B cell (primary cell): ENCODE data around the gene SLC16A6. TPM values are rescaled to one million over a fixed set of nuclear protein-coding genes. Genes with fewer than 3 reads are reported as not detected.

Experiments used
- ATAC-seq: fragments of 200-7000 bp; cut with Tn5 transposase; one replicate; pipeline ENCODE4 v1.10.0; 2021; ENCODE audit warnings: low read depth, mild to moderate bottlenecking, moderate number of reproducible peaks, moderate library complexity
- CTCF ChIA-PET: fragments of 350-600 bp; sonication (Branson Sonifier 250); formaldehyde crosslinking; loops from one replicate; lab custom pipeline; 2021; ENCODE audit warnings: antibody characterized with exemption, inconsistent platforms; lab: Charles Lee
- POLR2A ChIA-PET: fragments of 350-600 bp; sonication (Branson Sonifier 250); formaldehyde crosslinking; loops from one replicate; lab custom pipeline; 2021; ENCODE audit warnings: antibody characterized with exemption; lab: Charles Lee
- DNase-seq: peaks from one replicate; pipeline ENCODE4 v3.0.0; 2013
- H2AFZ ChIP-seq: 2 replicates; pipeline ENCODE4 v1.6.1; 2012; ENCODE audit warnings: mild to moderate bottlenecking, low read depth, low read length; ENCODE audit not compliant: insufficient read depth, poor library complexity, severe bottlenecking
- H3K27ac ChIP-seq, 2 donors: 1 replicate in 1 of 2; 2 replicates in 1 of 2; pipeline ENCODE4 v1.5.1; 2012 to 2013; ENCODE audit warnings: low read length in 2 of 2, mild to moderate bottlenecking in 2 of 2, moderate library complexity in 1 of 2
- H3K27me3 ChIP-seq, 4 experiments: fragments of 200-600 bp in 1 of 4; sonication (generic) in 1 of 4; replicated peaks in 1 of 4; 1 replicate in 2 of 4; 2 replicates in 2 of 4; pipeline versions ENCODE4 v1.6.1 to v1.7.0; 2013 to 2016; ENCODE audit warnings: low read length in 3 of 4, mild to moderate bottlenecking in 2 of 4, mixed read lengths in 1 of 4, moderate library complexity in 1 of 4; ENCODE audit not compliant: insufficient read depth in 4 of 4, control insufficient read depth in 3 of 4; ENCODE audit errors: control extremely low read depth in 1 of 4
- H3K36me3 ChIP-seq, 2 experiments: replicated peaks in 1 of 2; 1 replicate in 1 of 2; 2 replicates in 1 of 2; pipeline versions ENCODE4 v1.6.1 to v1.7.1; 2013; ENCODE audit warnings: low read length in 1 of 2; ENCODE audit not compliant: insufficient read depth in 2 of 2, control insufficient read depth in 1 of 2; ENCODE audit errors: control extremely low read depth in 1 of 2, extremely low read depth in 1 of 2
- H3K4me1 ChIP-seq, 2 donors: fragments of 200-600 bp in 1 of 2; sonication (generic) in 1 of 2; 1 replicate in 1 of 2; 2 replicates in 1 of 2; pipeline versions ENCODE4 v1.5.1 to v1.6.1; 2013 to 2017; ENCODE audit warnings: low read length in 2 of 2; ENCODE audit not compliant: control insufficient read depth in 2 of 2, insufficient read depth in 2 of 2
- H3K4me2 ChIP-seq: replicated peaks from 2 replicates; pipeline ENCODE3; 2012; ENCODE audit warnings: mild to moderate bottlenecking, low read depth, low read length; ENCODE audit not compliant: poor library complexity, severe bottlenecking
- H3K4me3 ChIP-seq, 5 experiments: fragments of 200-600 bp in 1 of 5; sonication (generic) in 1 of 5; 1 replicate in 3 of 5; 2 replicates in 2 of 5; pipeline versions ENCODE4 v1.5.1 to v1.7.0; 2011 to 2016; ENCODE audit warnings: low read length in 4 of 5, mild to moderate bottlenecking in 4 of 5, low read depth in 2 of 5, control low read depth in 1 of 5, moderate library complexity in 1 of 5; ENCODE audit not compliant: insufficient read depth in 1 of 5; ENCODE audit errors: control extremely low read depth in 1 of 5, extremely low read depth in 1 of 5
- H3K79me2 ChIP-seq: fragments of 200-600 bp; sonication (generic); one replicate; pipeline ENCODE4 v1.6.0; 2016; ENCODE audit warnings: low read length; ENCODE audit not compliant: control insufficient read depth, insufficient read depth
- H3K9ac ChIP-seq: fragments of 200-600 bp; sonication (generic); 2 replicates; pipeline ENCODE4 v1.6.1; 2017; ENCODE audit warnings: mild to moderate bottlenecking, low read length, moderate library complexity
- H3K9me3 ChIP-seq, 3 donors: one replicate each; pipeline versions ENCODE4 v1.6.1 to v1.7.1; 2013; ENCODE audit warnings: low read length in 2 of 3; ENCODE audit not compliant: control insufficient read depth in 2 of 3, insufficient read depth in 1 of 3; ENCODE audit errors: control extremely low read depth in 1 of 3
- H4K20me1 ChIP-seq: 2 replicates; pipeline ENCODE4 v1.6.0; 2012; ENCODE audit warnings: mild to moderate bottlenecking, low read length; ENCODE audit not compliant: insufficient read depth, control insufficient read depth, poor library complexity, severe bottlenecking
- H3K27ac Mint-ChIP-seq: one replicate; pipeline ENCODE4 v1.8.0; 2021; ENCODE audit warnings: mixed read lengths
- H3K27me3 Mint-ChIP-seq: one replicate; pipeline ENCODE4 v1.8.0; 2021; ENCODE audit warnings: mixed read lengths
- H3K4me1 Mint-ChIP-seq: one replicate; pipeline ENCODE4 v1.8.0; 2021; ENCODE audit warnings: mixed read lengths
- H3K4me3 Mint-ChIP-seq: one replicate; pipeline ENCODE4 v1.8.0; 2021; ENCODE audit warnings: mixed read lengths
- H3K9me3 Mint-ChIP-seq: one replicate; pipeline ENCODE4 v1.8.0; 2022; ENCODE audit warnings: mixed read lengths; ENCODE audit not compliant: insufficient read depth
- EZH2 ChIP-seq: IDR thresholded peaks from 2 replicates; pipeline ENCODE4 v1.6.1; 2012; ENCODE audit warnings: borderline replicate concordance, low read depth, mild to moderate bottlenecking, moderate library complexity, low read length; ENCODE audit not compliant: insufficient read depth, poor library complexity, severe bottlenecking
- WGBS: methylation state at CpG from one replicate; pipeline ENCODE4 v1.1.5; 2013; ENCODE audit warnings: missing lambda C conversion rate; ENCODE audit not compliant: insufficient coverage; 5-methylcytosine and 5-hydroxymethylcytosine counted together
- intact Hi-C: fragments of 100-400 bp; cut with micrococcal nuclease; formaldehyde crosslinking; loops from one replicate; pipeline ENCODE4 v1.10.0; 2022
- polyA plus RNA-seq: library from polyadenylated mRNA; depleted of rRNA; stranded (reverse); fragments of >200 nt; gene quantifications from 2 replicates; pipeline ENCODE4 v1.2.3, GENCODE V29; 2012
- total RNA-seq, 2 donors: library from RNA; stranded (reverse); fragments of 120-200 nt in 1 of 2; gene quantifications; 1 replicate in 1 of 2; 2 replicates in 1 of 2; pipeline versions ENCODE4 v1.2.3 to v1.2.4, GENCODE V29; 2013 to 2022
- TF ChIP-seq, protein P1 (sequence below): fragments of 200-600 bp; IDR thresholded peaks from one replicate; pipeline ENCODE4 v1.8.0; 2022; ENCODE audit warnings: antibody characterized with exemption, mild to moderate bottlenecking

The SLC16A6 gene
- total and polyA plus RNA-seq, 2 donors (not counting 1 experiment from before 2014, with no cell fraction given) = 1.1 to 3.8 TPM

DNA sequence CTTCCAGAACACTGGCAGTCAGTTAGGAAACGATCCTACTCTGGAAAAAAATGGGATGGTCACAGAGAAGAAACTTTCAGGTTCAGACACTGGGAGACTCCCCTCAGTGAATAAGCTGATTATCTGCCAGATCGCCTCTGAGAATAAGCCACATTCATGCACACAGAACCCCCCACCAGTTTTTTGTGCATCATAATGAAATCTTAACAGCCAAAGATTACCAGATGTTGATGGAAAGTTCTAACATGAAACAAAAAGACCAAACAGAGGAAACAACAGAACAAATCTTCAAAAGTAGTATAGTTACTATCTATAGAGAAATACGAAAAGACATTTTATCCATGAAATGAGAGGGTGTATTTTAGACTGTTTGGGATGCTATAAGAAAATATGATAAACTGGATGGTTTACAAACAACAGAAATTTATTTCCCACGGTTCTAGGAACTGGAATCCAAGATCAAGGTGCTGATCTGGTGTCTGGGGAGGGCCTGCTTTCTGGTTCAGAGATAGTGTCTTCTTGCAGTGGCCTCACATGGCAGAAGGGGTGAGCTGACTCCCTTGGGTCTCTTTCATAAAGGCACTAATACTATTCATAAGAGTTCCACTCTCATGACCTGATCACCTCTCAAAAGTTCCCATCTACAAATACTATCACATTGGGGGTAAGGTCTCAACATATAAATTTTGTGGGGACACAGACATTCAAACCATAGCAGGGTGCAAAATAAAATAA lies 51.1 kb downstream of the SLC16A6 start:
- Histone ChIP-seq H3K4me3 (no peak overlapping the region), H3K27me3 (no peaks in the 10 kb centered on the region), H3K4me1 (peaks cover 42 to 55% of the 10 kb centered on the region in 2 donors), H3K9ac (no peak overlapping the region), H3K4me2 (peak overlapping the region; percentile 85), H2AFZ (no peak overlapping the region), H3K9me3 (no peaks in the 10 kb centered on the region), H3K36me3 (peaks cover 0 to 2% of the 10 kb centered on the region in 2 experiments), H3K79me2 (peaks cover 32% of the 10 kb centered on the region), H4K20me1 (no peaks in the 10 kb centered on the region), H3K27ac (peak overlapping the region; percentile 99 to 100)
- DNase-seq (no peak), ATAC-seq (no peak)
- intact Hi-C loops = loop anchor here (5.0 to 10.0 kb wide), 2 partner anchors 425 to 522 kb away; partner anchors contain the start of gene NOL11
- 55% methylated on average over 2 of the region's 4 CpGs for WGBS
- peaks cover 63% of the 10 kb centered on the region for H3K4me1 Mint-ChIP-seq
- CTCF ChIA-PET = interaction anchor here (0.6 to 1.5 kb wide), 3 partner anchors 35 to 237 kb away, joined by 3 to 5 read pairs (median 4); no protein-coding TSS in a partner anchor
- peak overlapping the region; percentile 68 for H3K4me3 Mint-ChIP-seq
- POLR2A ChIA-PET = interaction anchor here (0.5 to 0.6 kb wide), 2 partner anchors 59 to 381 kb away, joined by 4 to 10 read pairs; no protein-coding TSS in a partner anchor
- no peaks in the 10 kb centered on the region for H3K27me3 Mint-ChIP-seq
- TF ChIP-seq, protein P1, sequence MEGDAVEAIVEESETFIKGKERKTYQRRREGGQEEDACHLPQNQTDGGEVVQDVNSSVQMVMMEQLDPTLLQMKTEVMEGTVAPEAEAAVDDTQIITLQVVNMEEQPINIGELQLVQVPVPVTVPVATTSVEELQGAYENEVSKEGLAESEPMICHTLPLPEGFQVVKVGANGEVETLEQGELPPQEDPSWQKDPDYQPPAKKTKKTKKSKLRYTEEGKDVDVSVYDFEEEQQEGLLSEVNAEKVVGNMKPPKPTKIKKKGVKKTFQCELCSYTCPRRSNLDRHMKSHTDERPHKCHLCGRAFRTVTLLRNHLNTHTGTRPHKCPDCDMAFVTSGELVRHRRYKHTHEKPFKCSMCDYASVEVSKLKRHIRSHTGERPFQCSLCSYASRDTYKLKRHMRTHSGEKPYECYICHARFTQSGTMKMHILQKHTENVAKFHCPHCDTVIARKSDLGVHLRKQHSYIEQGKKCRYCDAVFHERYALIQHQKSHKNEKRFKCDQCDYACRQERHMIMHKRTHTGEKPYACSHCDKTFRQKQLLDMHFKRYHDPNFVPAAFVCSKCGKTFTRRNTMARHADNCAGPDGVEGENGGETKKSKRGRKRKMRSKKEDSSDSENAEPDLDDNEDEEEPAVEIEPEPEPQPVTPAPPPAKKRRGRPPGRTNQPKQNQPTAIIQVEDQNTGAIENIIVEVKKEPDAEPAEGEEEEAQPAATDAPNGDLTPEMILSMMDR = no peak
- TF ChIP-seq EZH2 = no peak
- no peaks in the 10 kb centered on the region for H3K9me3 Mint-ChIP-seq
- peak overlapping the region; percentile 99 for H3K27ac Mint-ChIP-seq

DNA sequence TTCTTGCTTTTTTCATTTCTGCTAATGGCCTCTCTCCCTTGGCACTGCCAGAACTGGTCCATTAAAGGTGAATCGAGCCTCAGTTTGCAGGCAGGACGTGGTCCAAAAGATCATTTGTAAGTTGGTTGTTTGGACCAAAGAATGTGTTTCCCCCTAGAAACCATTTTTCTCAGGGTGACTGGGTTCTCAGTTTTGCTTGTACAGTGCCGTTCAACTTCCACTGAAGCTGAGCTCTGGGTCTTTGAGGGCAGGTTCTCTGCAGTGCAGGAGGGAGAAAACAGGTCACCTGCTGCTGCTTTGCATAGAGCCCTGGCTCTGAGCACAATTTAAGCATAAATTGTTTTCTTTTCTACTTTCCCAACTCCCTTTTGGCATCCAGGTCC lies 52.1 kb downstream of the SLC16A6 start:
- peak overlapping the region; percentile 85 for H3K4me2 ChIP-seq
- H4K20me1 ChIP-seq = no peaks in the 10 kb centered on the region
- Mint-ChIP-seq H3K4me1 (peaks cover 64% of the 10 kb centered on the region), H3K27me3 (no peaks in the 10 kb centered on the region), H3K9me3 (no peaks in the 10 kb centered on the region), H3K27ac (peak overlapping the region; percentile 99), H3K4me3 (peak overlapping the region; percentile 68)
- H3K9ac ChIP-seq = peak overlapping the region; percentile 84
- DNase-seq (peak; percentile 48), ATAC-seq (no peak)
- ChIA-PET CTCF (interaction anchor here (1.1 to 3.9 kb wide), 5 partner anchors 9 to 66 kb away, joined by 4 to 22 read pairs (median 7); partner anchors contain the start of gene AMZ2), POLR2A (interaction anchor here (1.5 to 3.4 kb wide), 3 partner anchors 9 to 57 kb away, joined by 3 to 62 read pairs (median 15); partner anchors contain the start of gene AMZ2)
- H3K36me3 ChIP-seq = peaks cover 0 to 2% of the 10 kb centered on the region in 2 experiments
- no peaks in the 10 kb centered on the region for H3K9me3 ChIP-seq
- peak overlapping the region; percentile 99 to 100 for H3K27ac ChIP-seq
- peaks cover 42 to 60% of the 10 kb centered on the region in 2 donors for H3K4me1 ChIP-seq
- no peaks in the 10 kb centered on the region for H3K27me3 ChIP-seq
- peak overlapping the region; percentile 64 for H2AFZ ChIP-seq
- peaks cover 33% of the 10 kb centered on the region for H3K79me2 ChIP-seq
- TF ChIP-seq EZH2 = no peak
- TF ChIP-seq, protein P1 = no peak
- intact Hi-C loops = loop anchor here (5.0 to 10.0 kb wide), 2 partner anchors 424 to 522 kb away; partner anchors contain the start of gene NOL11
- no peak overlapping the region for H3K4me3 ChIP-seq
- 0% methylated on average over 2 of the region's 3 CpGs for WGBS
